HEK293T (cell line): ENCODE measurements around the gene ZNF358.

Source experiments
- BHLHE40 ChIP-seq: fragments of 450-650 bp; IDR thresholded peaks from 2 replicates; pipeline ENCODE4 v1.6.1; 2016; ENCODE audit warnings: mild to moderate bottlenecking, moderate library complexity, borderline replicate concordance
- HDGF ChIP-seq: fragments of 450-650 bp; IDR thresholded peaks from 2 replicates; pipeline ENCODE4 v1.6.1; 2017; ENCODE audit warnings: antibody characterized with exemption, borderline replicate concordance
- L3MBTL2 ChIP-seq: fragments of 450-650 bp; conservative IDR thresholded peaks from 2 replicates; pipeline ENCODE4 v1.6.1; 2016; ENCODE audit warnings: mild to moderate bottlenecking
- NFRKB ChIP-seq: fragments of 450-650 bp; IDR thresholded peaks from 2 replicates; pipeline ENCODE4 v1.6.1; 2016; ENCODE audit warnings: mild to moderate bottlenecking, moderate library complexity
- SUZ12 ChIP-seq: fragments of 450-650 bp; IDR thresholded peaks from 2 replicates; pipeline ENCODE4 v1.6.1; 2016; ENCODE audit warnings: mild to moderate bottlenecking

GRCh38 chr19:7488736-7489353 lies 27.1 kb upstream of the ZNF358 start, which contains the start of gene PEX11G:
- no peak for TF ChIP-seq BHLHE40
- TF ChIP-seq L3MBTL2: peak; percentile 29; the same call in 1 of the 2 replicates
- TF ChIP-seq SUZ12: no peak
- no peak for TF ChIP-seq NFRKB
- TF ChIP-seq HDGF: no peak
